ENCODE measurements around the gene VSTM1. TPM values are rescaled to one million over a fixed set of nuclear protein-coding genes. Genes with fewer than 3 reads are reported as not detected.
A peak's percentile ranks its signal among the peaks of the same experiment; 100 is the strongest.

Gene VSTM1
- total and polyA plus RNA-seq, 2 donors (not counting 3 experiments of a cell fraction or from before 2014, with no cell fraction given) = not detected

DNA sequence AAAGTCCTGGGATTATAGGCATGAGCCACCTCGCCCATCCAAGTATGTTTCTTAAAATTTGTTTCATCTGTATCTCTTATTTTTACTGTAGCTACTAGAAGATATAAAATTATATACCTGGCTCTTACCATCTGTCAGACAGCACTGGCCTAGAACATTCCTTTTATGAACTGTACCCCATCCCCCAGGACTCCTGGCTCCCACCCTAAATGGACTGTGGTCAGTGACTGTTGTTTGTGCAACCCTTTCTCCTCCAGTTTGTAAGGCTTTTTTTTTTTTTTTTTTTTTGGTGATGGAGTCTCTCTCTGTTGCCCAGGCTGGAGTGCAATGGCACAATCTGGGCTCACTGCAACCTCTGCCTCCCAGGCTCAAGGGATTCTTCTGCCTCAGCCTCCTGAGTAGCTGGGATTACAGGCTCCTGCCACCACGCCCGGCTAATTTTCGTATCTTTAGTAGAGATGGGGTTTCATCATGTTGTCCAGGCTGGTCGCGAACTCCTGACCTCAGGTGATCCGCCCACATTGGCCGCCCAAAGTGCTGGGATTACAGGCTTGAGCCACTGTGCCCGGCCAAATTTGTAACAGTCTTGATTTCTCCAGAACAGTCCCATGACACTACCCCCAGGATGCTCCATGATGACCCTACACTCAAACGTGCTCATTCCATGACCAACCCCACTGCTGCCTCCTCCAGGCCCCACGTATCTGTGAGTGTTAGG is 41.5 kb upstream of the VSTM1 start:
- no TSS peak for BruUV-seq (replicated peaks)
- H3K4me3 ChIP-seq (replicated peaks in 1 of 3; ENCODE audit: insufficient read depth in 1 of 3, low read depth in 1 of 3, low read length in 3 of 3) = no peak overlapping the region
- no peaks in the 10 kb centered on the region for H3K4me1 ChIP-seq (ENCODE audit: control insufficient read depth, extremely low read depth, insufficient read depth, low read length)
- CTCF ChIA-PET = no interaction called here
- H3K9ac ChIP-seq (replicated peaks; ENCODE audit: extremely low read depth, insufficient read depth, low read length) = no peak overlapping the region
- H3K9me1 ChIP-seq (replicated peaks; ENCODE audit: control insufficient read depth, extremely low read depth, insufficient read depth, low read length) = no peaks in the 10 kb centered on the region
- H3K4me2 ChIP-seq (ENCODE audit: insufficient read depth, low read length) = no peak overlapping the region
- POLR2A ChIA-PET = no interaction called here
- DNase-seq (ENCODE audit: low read depth, low spot score) = no peak
- no peaks in the 10 kb centered on the region for H3K27me3 ChIP-seq (ENCODE audit: control insufficient read depth in 2 of 2, insufficient read depth in 2 of 2, low read length in 2 of 2)
- FAIRE-seq = peak; percentile 4
- H3K79me2 ChIP-seq (ENCODE audit: control insufficient read depth, insufficient read depth, low read length) = peaks cover 8% of the 10 kb centered on the region
- TF ChIP-seq POLR2A (IDR thresholded peaks at IDR 0.05; ENCODE audit: low read depth, low read length) (no peak), JUN (IDR thresholded peaks at IDR 0.05; ENCODE audit: borderline replicate concordance, insufficient read depth, insufficient read length, low read depth) (no peak), GATA2 (IDR thresholded peaks at IDR 0.05; ENCODE audit: insufficient read depth, insufficient read length, low read depth, low read length) (no peak), EZH2 (IDR thresholded peaks at IDR 0.05; ENCODE audit: borderline replicate concordance, low read depth, low read length, severe bottlenecking) (no peak), FOS (IDR thresholded peaks at IDR 0.05; ENCODE audit: borderline replicate concordance, insufficient read depth, low read length) (no peak), POLR2AphosphoS5 (IDR thresholded peaks at IDR 0.05; ENCODE audit: insufficient read depth, low read depth, low read length) (no peak), MYC (IDR thresholded peaks at IDR 0.05; ENCODE audit: low read depth, low read length) (no peak), MAX (IDR thresholded peaks at IDR 0.05; ENCODE audit: insufficient read depth, insufficient read length) (no peak)
- TF ChIP-seq, protein P1, sequence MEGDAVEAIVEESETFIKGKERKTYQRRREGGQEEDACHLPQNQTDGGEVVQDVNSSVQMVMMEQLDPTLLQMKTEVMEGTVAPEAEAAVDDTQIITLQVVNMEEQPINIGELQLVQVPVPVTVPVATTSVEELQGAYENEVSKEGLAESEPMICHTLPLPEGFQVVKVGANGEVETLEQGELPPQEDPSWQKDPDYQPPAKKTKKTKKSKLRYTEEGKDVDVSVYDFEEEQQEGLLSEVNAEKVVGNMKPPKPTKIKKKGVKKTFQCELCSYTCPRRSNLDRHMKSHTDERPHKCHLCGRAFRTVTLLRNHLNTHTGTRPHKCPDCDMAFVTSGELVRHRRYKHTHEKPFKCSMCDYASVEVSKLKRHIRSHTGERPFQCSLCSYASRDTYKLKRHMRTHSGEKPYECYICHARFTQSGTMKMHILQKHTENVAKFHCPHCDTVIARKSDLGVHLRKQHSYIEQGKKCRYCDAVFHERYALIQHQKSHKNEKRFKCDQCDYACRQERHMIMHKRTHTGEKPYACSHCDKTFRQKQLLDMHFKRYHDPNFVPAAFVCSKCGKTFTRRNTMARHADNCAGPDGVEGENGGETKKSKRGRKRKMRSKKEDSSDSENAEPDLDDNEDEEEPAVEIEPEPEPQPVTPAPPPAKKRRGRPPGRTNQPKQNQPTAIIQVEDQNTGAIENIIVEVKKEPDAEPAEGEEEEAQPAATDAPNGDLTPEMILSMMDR (IDR thresholded peaks at IDR 0.05; ENCODE audit: extremely low read depth in 1 of 2, insufficient read depth in 1 of 2, low read depth in 1 of 2, low read length in 2 of 2) = no peak
- H4K20me1 ChIP-seq (replicated peaks; ENCODE audit: control insufficient read depth, extremely low read depth, insufficient read depth, low read length) = no peaks in the 10 kb centered on the region
- H3K9me3 ChIP-seq (replicated peaks; ENCODE audit: control insufficient read depth, insufficient read depth, low read length) = no peaks in the 10 kb centered on the region
- intact Hi-C loops (cut with micrococcal nuclease) = no loop called here
- no peak overlapping the region for H2AFZ ChIP-seq (ENCODE audit: low read depth, low read length)
- dilution Hi-C loops (cut with MboI; ENCODE audit: extremely low pct_ligation_motif_present, low sequenced_read_pairs) = no loop called here
- no peak overlapping the region for H3K27ac ChIP-seq (ENCODE audit: insufficient read depth, low read depth, low read length)
- peaks cover 0 to 36% of the 10 kb centered on the region in 2 experiments for H3K36me3 ChIP-seq (ENCODE audit: control insufficient read depth in 2 of 2, extremely low read depth in 1 of 2, insufficient read depth in 2 of 2, low read length in 2 of 2)
